Measurements from ENCODE around the gene SYNDIG1. TPM values are rescaled to one million over a fixed set of nuclear protein-coding genes. Genes with fewer than 3 reads are reported as not detected.

SYNDIG1 gene
- total RNA-seq, 1 experiment from 2014 or later, result not detected

DNA sequence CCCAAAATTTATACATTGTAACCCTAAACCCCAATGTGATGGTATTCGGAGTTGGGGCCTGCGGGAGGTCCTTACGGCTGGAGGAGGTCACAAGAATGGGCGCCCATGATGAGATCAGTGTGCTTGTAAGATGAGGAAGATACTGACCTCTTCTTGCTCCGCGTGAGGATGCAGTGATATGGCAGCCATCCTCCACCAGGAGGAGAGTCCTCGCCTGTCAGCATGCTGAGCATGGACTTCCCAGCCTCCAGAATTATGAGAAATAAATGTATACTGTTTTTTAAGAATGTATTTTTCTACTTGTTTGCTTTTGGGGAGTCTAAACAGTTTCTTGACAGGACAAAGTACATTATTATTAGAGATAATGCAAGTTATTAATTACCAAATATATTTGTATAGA, 8.7 kb upstream of the SYNDIG1 start:
- no peaks in the 10 kb centered on the region for H3K9me2 ChIP-seq (replicated peaks; ENCODE audit: low read length)
- intact Hi-C loops (cut with micrococcal nuclease), result no loop called here
- H3K4me2 ChIP-seq (ENCODE audit: low read length), result no peak overlapping the region
- no TSS peak for BruUV-seq (replicated peaks)
- DNase-seq, result no peak
- H3K4me3 ChIP-seq (ENCODE audit: low read length), result no peak overlapping the region
- POLR2A ChIA-PET (ENCODE audit: unreplicated experiment), result no interaction called here
- H3K4me1 ChIP-seq (ENCODE audit: insufficient read depth, low read length), result no peaks in the 10 kb centered on the region
- no peak for ATAC-seq
- 0 out of 2 replicates have a peak, but pooled peaks have one; percentile 11 for TF ChIP-seq CTCF (conservative IDR thresholded peaks at IDR 0.05; ENCODE audit: low read depth, low read length)
- TF ChIP-seq EZH2phosphoT487 (IDR thresholded peaks at IDR 0.05; ENCODE audit: borderline replicate concordance, low read length), result no peak
- TF ChIP-seq EZH2 (IDR thresholded peaks at IDR 0.05; ENCODE audit: low read length, unreplicated experiment), result no peak
- H3K9me3 ChIP-seq (ENCODE audit: low read length), result no peaks in the 10 kb centered on the region
- no peaks in the 10 kb centered on the region for H3K36me3 ChIP-seq (ENCODE audit: low read depth, low read length)
- no peaks in the 10 kb centered on the region for H3F3A ChIP-seq (ENCODE audit: low read length, unreplicated experiment)
- peaks cover 95% of the 10 kb centered on the region for H3K27me3 ChIP-seq (ENCODE audit: low read length)
- H2AFZ ChIP-seq (ENCODE audit: low read length), result no peak overlapping the region
- H3K79me2 ChIP-seq (ENCODE audit: low read length), result no peaks in the 10 kb centered on the region
- H4K20me1 ChIP-seq (ENCODE audit: low read length), result no peaks in the 10 kb centered on the region
- CTCF ChIA-PET, result no interaction called here
- H3K9ac ChIP-seq (ENCODE audit: low read length), result no peak overlapping the region
- no peak overlapping the region for H3K27ac ChIP-seq (ENCODE audit: low read length)

DNA sequence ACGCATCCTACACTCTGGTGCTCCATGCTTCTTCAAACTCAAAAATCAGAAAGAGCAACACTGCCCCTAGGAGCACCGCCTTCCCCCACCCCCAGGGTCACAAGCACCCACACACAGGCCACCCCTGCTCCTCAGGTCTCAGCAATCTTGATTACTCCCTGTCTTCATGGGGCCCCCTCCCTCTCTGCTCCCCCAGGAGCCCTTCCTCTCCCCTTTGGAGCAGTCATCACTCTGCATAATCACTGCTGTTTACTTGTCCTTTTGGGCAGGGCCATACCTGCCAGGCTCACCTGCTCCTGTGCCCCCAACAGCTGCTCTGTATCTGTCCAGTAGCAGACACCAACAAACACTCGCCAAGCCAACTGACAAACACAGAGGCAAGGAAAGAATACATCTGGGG, 7.6 kb upstream of the SYNDIG1 start:
- intact Hi-C loops (cut with micrococcal nuclease), result no loop called here
- BruUV-seq (replicated peaks), result no TSS peak
- TF ChIP-seq EZH2 (IDR thresholded peaks at IDR 0.05; ENCODE audit: low read length, unreplicated experiment) (no peak), CTCF (conservative IDR thresholded peaks at IDR 0.05; ENCODE audit: low read depth, low read length) (no peak), EZH2phosphoT487 (IDR thresholded peaks at IDR 0.05; ENCODE audit: borderline replicate concordance, low read length) (no peak)
- Histone ChIP-seq H3K27ac (ENCODE audit: low read length) (no peak overlapping the region), H3K27me3 (ENCODE audit: low read length) (peaks cover 95% of the 10 kb centered on the region), H3K9me3 (ENCODE audit: low read length) (no peaks in the 10 kb centered on the region), H3K4me3 (ENCODE audit: low read length) (no peak overlapping the region), H3K36me3 (ENCODE audit: low read depth, low read length) (no peaks in the 10 kb centered on the region), H3K79me2 (ENCODE audit: low read length) (no peaks in the 10 kb centered on the region), H4K20me1 (ENCODE audit: low read length) (no peaks in the 10 kb centered on the region), H3F3A (ENCODE audit: low read length, unreplicated experiment) (no peaks in the 10 kb centered on the region), H3K4me2 (ENCODE audit: low read length) (no peak overlapping the region), H3K9ac (ENCODE audit: low read length) (no peak overlapping the region), H3K9me2 (replicated peaks; ENCODE audit: low read length) (no peaks in the 10 kb centered on the region), H3K4me1 (ENCODE audit: insufficient read depth, low read length) (no peaks in the 10 kb centered on the region), H2AFZ (ENCODE audit: low read length) (no peak overlapping the region)
- ChIA-PET CTCF (no interaction called here), POLR2A (ENCODE audit: unreplicated experiment) (no interaction called here)
- no peak for DNase-seq
- ATAC-seq, result no peak

DNA sequence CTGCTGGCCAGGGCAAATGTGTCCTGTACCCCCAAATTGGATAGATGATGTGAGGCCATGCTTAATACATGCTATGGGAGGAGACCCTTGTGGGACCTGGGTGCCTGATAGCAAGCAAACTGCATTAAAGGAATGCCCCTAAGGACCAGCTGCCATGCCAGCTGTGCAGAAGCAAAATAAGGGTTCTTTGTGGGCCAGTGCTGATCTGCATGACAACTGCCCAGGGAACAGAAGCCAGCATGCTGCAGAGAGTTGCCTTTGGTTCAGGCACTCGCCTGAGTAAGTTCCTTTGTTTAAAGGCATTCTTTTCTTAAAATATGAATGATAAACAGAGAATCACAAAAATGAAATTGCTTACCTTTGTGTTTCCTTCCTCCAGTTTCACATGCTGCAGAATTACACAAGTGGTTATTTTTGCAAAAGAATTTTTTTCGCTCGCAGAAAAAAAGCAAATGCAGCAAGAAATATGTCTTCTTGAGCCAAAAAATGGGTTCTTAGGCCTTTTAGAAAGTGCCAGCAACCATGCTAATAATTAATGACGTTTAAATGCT, 6.9 kb upstream of the SYNDIG1 start:
- H3K4me2 ChIP-seq (ENCODE audit: low read length), result no peak overlapping the region
- no peak for TF ChIP-seq EZH2 (IDR thresholded peaks at IDR 0.05; ENCODE audit: low read length, unreplicated experiment)
- no peak for TF ChIP-seq CTCF (conservative IDR thresholded peaks at IDR 0.05; ENCODE audit: low read depth, low read length)
- no peak for TF ChIP-seq EZH2phosphoT487 (IDR thresholded peaks at IDR 0.05; ENCODE audit: borderline replicate concordance, low read length)
- no peak overlapping the region for H3K9ac ChIP-seq (ENCODE audit: low read length)
- H3K36me3 ChIP-seq (ENCODE audit: low read depth, low read length), result no peaks in the 10 kb centered on the region
- H3K4me1 ChIP-seq (ENCODE audit: insufficient read depth, low read length), result no peaks in the 10 kb centered on the region
- H4K20me1 ChIP-seq (ENCODE audit: low read length), result no peaks in the 10 kb centered on the region
- no peaks in the 10 kb centered on the region for H3K9me3 ChIP-seq (ENCODE audit: low read length)
- no peak overlapping the region for H3K4me3 ChIP-seq (ENCODE audit: low read length)
- DNase-seq (no peak), ATAC-seq (no peak)
- H3K9me2 ChIP-seq (replicated peaks; ENCODE audit: low read length), result no peaks in the 10 kb centered on the region
- H3F3A ChIP-seq (ENCODE audit: low read length, unreplicated experiment), result no peaks in the 10 kb centered on the region
- ChIA-PET CTCF (no interaction called here), POLR2A (ENCODE audit: unreplicated experiment) (no interaction called here)
- H3K27me3 ChIP-seq (ENCODE audit: low read length), result peaks cover 95% of the 10 kb centered on the region
- no peak overlapping the region for H2AFZ ChIP-seq (ENCODE audit: low read length)
- BruUV-seq (replicated peaks), result no TSS peak
- H3K79me2 ChIP-seq (ENCODE audit: low read length), result no peaks in the 10 kb centered on the region
- no peak overlapping the region for H3K27ac ChIP-seq (ENCODE audit: low read length)
- intact Hi-C loops (cut with micrococcal nuclease), result no loop called here

Data from PC-3 (cell line).